Right renal pelvis (tissue), 4 donors: ENCODE results near the gene SMOC2. TPM values are rescaled to one million over a fixed set of nuclear protein-coding genes. Genes with fewer than 3 reads are reported as not detected.
"Not testable (repeated sequence)": the region's sequence is repeated elsewhere in the genome, so short reads cannot be mapped to it uniquely, and the experiment has no call there.

Experiments used
- DNase-seq, 4 donors: peaks; one replicate each; pipeline ENCODE4 v3.0.0-alpha.2; 2013; ENCODE audit warnings: low read depth in 4 of 4, low spot score in 3 of 4, missing footprints in 1 of 4
- polyA plus RNA-seq, 4 donors: library from polyadenylated mRNA; unstranded; fragments of 120-200 nt; gene quantifications; one replicate each; pipeline ENCODE4 v1.2.1, GENCODE V29; 2013; ENCODE audit not compliant: insufficient read length in 4 of 4

Gene SMOC2
- polyA plus RNA-seq, 4 donors = 23.5 to 36.5 (median 30.9) TPM

- DNase-seq = no peak
These were observed 251.4 kb downstream of the SMOC2 start for GRCh38 chr6:168692193-168692914.

GRCh38 chr6:168692915-168693257 is 251.9 kb downstream of the SMOC2 start:
- not testable (repeated sequence) for DNase-seq

- DNase-seq = not testable (repeated sequence)
These were observed 253.8 kb downstream of the SMOC2 start for GRCh38 chr6:168694797-168695196.

GRCh38 chr6:168695701-168696100 is 254.7 kb downstream of the SMOC2 start:
- DNase-seq = peak in 1 of 4 donors; percentile 35

- no peak for DNase-seq
These were observed 257.9 kb downstream of the SMOC2 start for GRCh38 chr6:168698923-168699322.

GRCh38 chr6:168699631-168700295 is 258.8 kb downstream of the SMOC2 start:
- no peak for DNase-seq

- DNase-seq = no peak
These were observed 259.9 kb downstream of the SMOC2 start for GRCh38 chr6:168700880-168701279.

GRCh38 chr6:168703990-168704389 is 263.0 kb downstream of the SMOC2 start:
- DNase-seq = no peak

- no peak for DNase-seq
These were observed 263.7 kb downstream of the SMOC2 start for GRCh38 chr6:168704678-168705077.

- DNase-seq = not testable (repeated sequence)
These were observed 264.3 kb downstream of the SMOC2 start for GRCh38 chr6:168705271-168705670.

GRCh38 chr6:168706471-168707177 is 265.6 kb downstream of the SMOC2 start:
- no peak for DNase-seq

- DNase-seq = no peak
These were observed 267.5 kb downstream of the SMOC2 start for GRCh38 chr6:168708526-168708925.

- no peak for DNase-seq
These were observed 268.0 kb downstream of the SMOC2 start for GRCh38 chr6:168708984-168709383.

- no peak for DNase-seq
These were observed 268.4 kb downstream of the SMOC2 start for GRCh38 chr6:168709390-168709789.

GRCh38 chr6:168709991-168710390 is 269.0 kb downstream of the SMOC2 start:
- no peak for DNase-seq

GRCh38 chr6:168711049-168711640 is 270.2 kb downstream of the SMOC2 start:
- no peak for DNase-seq

GRCh38 chr6:168711666-168712300 is 270.8 kb downstream of the SMOC2 start:
- DNase-seq = no peak

GRCh38 chr6:168712993-168713392 is 272.0 kb downstream of the SMOC2 start:
- no peak for DNase-seq

- DNase-seq = no peak
These were observed 272.9 kb downstream of the SMOC2 start for GRCh38 chr6:168713839-168714238.

GRCh38 chr6:168714547-168715260 is 273.7 kb downstream of the SMOC2 start:
- DNase-seq = no peak
